Activated CD4-positive, alpha-beta memory T cell treated with anti-CD3 and anti-CD28 coated beads, Interleukin-2, amount 10 ng/mL, durations not matched to agents 7 days and 5 days (primary cell): Measurements from ENCODE around the gene PRKCH. TPM values are rescaled to one million over a fixed set of nuclear protein-coding genes. Genes with fewer than 3 reads are reported as not detected.

Source experiments
- CTCF ChIA-PET: fragments of 350-600 bp; sonication (Branson Sonifier 250); formaldehyde crosslinking; loops from one replicate; lab custom pipeline; 2021; ENCODE audit warnings: antibody characterized with exemption, inconsistent platforms; lab: Charles Lee
- POLR2A ChIA-PET: fragments of 350-600 bp; sonication (Branson Sonifier 250); formaldehyde crosslinking; loops from one replicate; lab custom pipeline; 2021; ENCODE audit warnings: antibody characterized with exemption; lab: Charles Lee
- DNase-seq: peaks from one replicate; pipeline ENCODE4 v3.0.0-alpha.2; 2020
- H3K27ac Mint-ChIP-seq: one replicate; pipeline ENCODE4 v1.8.0; 2021; ENCODE audit warnings: mild to moderate bottlenecking, mixed read lengths
- H3K27me3 Mint-ChIP-seq: one replicate; pipeline ENCODE4 v1.8.0; 2021; ENCODE audit warnings: mixed read lengths
- H3K36me3 Mint-ChIP-seq: one replicate; pipeline ENCODE4 v1.8.0; 2021; ENCODE audit warnings: low read depth, mixed read lengths
- H3K4me1 Mint-ChIP-seq: one replicate; pipeline ENCODE4 v1.8.0; 2021; ENCODE audit warnings: mixed read lengths
- H3K4me3 Mint-ChIP-seq: one replicate; pipeline ENCODE4 v1.8.0; 2021; ENCODE audit warnings: mild to moderate bottlenecking, mixed read lengths
- H3K9me3 Mint-ChIP-seq: one replicate; pipeline ENCODE4 v1.8.0; 2021; ENCODE audit warnings: mixed read lengths
- total RNA-seq, 2 experiments: library from RNA; stranded (reverse); gene quantifications; one replicate each; pipeline ENCODE4 v1.2.3, GENCODE V29; 2021

PRKCH gene
- total RNA-seq, 2 experiments from 2014 or later: 186 to 195 TPM

GRCh38 chr14:61350427-61351270 lies 29.3 kb downstream of the PRKCH start:
- H3K9me3 Mint-ChIP-seq: peaks cover 8% of the 10 kb centered on the region
- peaks cover 52% of the 10 kb centered on the region for H3K36me3 Mint-ChIP-seq

GRCh38 chr14:61351477-61351876 lies 30.1 kb downstream of the PRKCH start:
- H3K27me3 Mint-ChIP-seq: no peaks in the 10 kb centered on the region
- peaks cover 8% of the 10 kb centered on the region for H3K9me3 Mint-ChIP-seq
- ChIA-PET CTCF (interaction anchor here (1.0 kb wide), 1 partner anchor 10 kb away, joined by 3 read pairs; no protein-coding TSS in a partner anchor), POLR2A (interaction anchor here (1.0 to 12.2 kb wide), 8 partner anchors 9 to 344 kb away, joined by 3 to 246 read pairs (median 4); partner anchors contain the start of gene HIF1A)
- DNase-seq: no peak
- H3K4me3 Mint-ChIP-seq: peak overlapping the region; percentile 30
- peak overlapping the region; percentile 95 for H3K27ac Mint-ChIP-seq
- H3K36me3 Mint-ChIP-seq: peaks cover 57% of the 10 kb centered on the region
- peaks cover 90% of the 10 kb centered on the region for H3K4me1 Mint-ChIP-seq

More at GRCh38 chr14:61350427-61351270, 29.3 kb downstream of the PRKCH start:
- H3K4me3 Mint-ChIP-seq: peak overlapping the region; percentile 31
- H3K27me3 Mint-ChIP-seq: no peaks in the 10 kb centered on the region
- DNase-seq: no peak
- ChIA-PET CTCF (interaction anchor here (1.0 to 1.2 kb wide), 2 partner anchors 11 to 53 kb away, joined by 3 to 5 read pairs; no protein-coding TSS in a partner anchor), POLR2A (interaction anchor here (0.6 to 12.2 kb wide), 13 partner anchors 8 to 345 kb away, joined by 3 to 246 read pairs (median 4); partner anchors contain the start of genes HIF1A and PRKCH)
- peaks cover 90% of the 10 kb centered on the region for H3K4me1 Mint-ChIP-seq
- H3K27ac Mint-ChIP-seq: peak overlapping the region; percentile 95

- Mint-ChIP-seq H3K4me1 (peaks cover 86% of the 10 kb centered on the region), H3K27ac (peak overlapping the region; percentile 52), H3K4me3 (peak overlapping the region; percentile 40), H3K36me3 (peaks cover 67% of the 10 kb centered on the region), H3K9me3 (no peaks in the 10 kb centered on the region), H3K27me3 (no peaks in the 10 kb centered on the region)
- ChIA-PET POLR2A (no interaction called here), CTCF (no interaction called here)
- no peak for DNase-seq
Measured at GRCh38 chr14:61355892-61356325, 34.5 kb downstream of the PRKCH start.

GRCh38 chr14:61357123-61357522 lies 35.7 kb downstream of the PRKCH start:
- Mint-ChIP-seq H3K27ac (peak overlapping the region; percentile 7), H3K36me3 (peaks cover 61% of the 10 kb centered on the region), H3K9me3 (no peaks in the 10 kb centered on the region), H3K4me3 (peak overlapping the region; percentile 5), H3K4me1 (peaks cover 80% of the 10 kb centered on the region), H3K27me3 (no peaks in the 10 kb centered on the region)
- POLR2A ChIA-PET: interaction anchor here (1.0 to 1.9 kb wide), 6 partner anchors 9 to 28 kb away, joined by 3 to 6 read pairs (median 4); no protein-coding TSS in a partner anchor
- no peak for DNase-seq
- CTCF ChIA-PET: interaction anchor here (1.0 to 1.4 kb wide), 3 partner anchors 13 to 75 kb away, joined by 3 to 4 read pairs (median 4); no protein-coding TSS in a partner anchor

- CTCF ChIA-PET: interaction anchor here (1.0 to 1.4 kb wide), 2 partner anchors 15 to 478 kb away, joined by 4 read pairs; no protein-coding TSS in a partner anchor
- Mint-ChIP-seq H3K4me3 (no peak overlapping the region), H3K27me3 (no peaks in the 10 kb centered on the region), H3K36me3 (peaks cover 56% of the 10 kb centered on the region), H3K9me3 (no peaks in the 10 kb centered on the region), H3K27ac (peak overlapping the region; percentile 44), H3K4me1 (peaks cover 70% of the 10 kb centered on the region)
- POLR2A ChIA-PET: interaction anchor here (0.9 to 1.9 kb wide), 4 partner anchors 11 to 94 kb away, joined by 3 to 6 read pairs (median 3); no protein-coding TSS in a partner anchor
- DNase-seq: no peak
Measured at GRCh38 chr14:61358554-61359226, 37.3 kb downstream of the PRKCH start.

GRCh38 chr14:61360796-61361525 lies 39.6 kb downstream of the PRKCH start:
- Mint-ChIP-seq H3K27ac (no peak overlapping the region), H3K4me3 (no peak overlapping the region), H3K27me3 (no peaks in the 10 kb centered on the region), H3K36me3 (peaks cover 46% of the 10 kb centered on the region), H3K9me3 (no peaks in the 10 kb centered on the region), H3K4me1 (peaks cover 50% of the 10 kb centered on the region)
- ChIA-PET CTCF (interaction anchor here (1.4 kb wide), 1 partner anchor 10 kb away, joined by 3 read pairs; no protein-coding TSS in a partner anchor), POLR2A (interaction anchor here (0.9 to 3.1 kb wide), 9 partner anchors 11 to 38 kb away, joined by 3 to 9 read pairs (median 4); no protein-coding TSS in a partner anchor)
- DNase-seq: no peak

- H3K4me1 Mint-ChIP-seq: peaks cover 38% of the 10 kb centered on the region
- H3K36me3 Mint-ChIP-seq: peaks cover 35% of the 10 kb centered on the region
- H3K4me3 Mint-ChIP-seq: no peak overlapping the region
- no peak overlapping the region for H3K27ac Mint-ChIP-seq
- CTCF ChIA-PET: interaction anchor here (0.7 to 1.4 kb wide), 3 partner anchors 11 to 97 kb away, joined by 3 to 4 read pairs (median 3); no protein-coding TSS in a partner anchor
- no peaks in the 10 kb centered on the region for H3K9me3 Mint-ChIP-seq
- DNase-seq: no peak
- POLR2A ChIA-PET: interaction anchor here (0.6 to 3.1 kb wide), 6 partner anchors 8 to 74 kb away, joined by 3 to 9 read pairs (median 4); no protein-coding TSS in a partner anchor
- no peaks in the 10 kb centered on the region for H3K27me3 Mint-ChIP-seq
Measured at GRCh38 chr14:61362072-61362750, 40.8 kb downstream of the PRKCH start.

GRCh38 chr14:61364243-61364642 lies 42.9 kb downstream of the PRKCH start:
- H3K9me3 Mint-ChIP-seq: no peaks in the 10 kb centered on the region
- H3K27ac Mint-ChIP-seq: no peak overlapping the region
- no peak for DNase-seq
- H3K4me1 Mint-ChIP-seq: peaks cover 33% of the 10 kb centered on the region
- peaks cover 26% of the 10 kb centered on the region for H3K36me3 Mint-ChIP-seq
- CTCF ChIA-PET: no interaction called here
- H3K4me3 Mint-ChIP-seq: no peak overlapping the region
- POLR2A ChIA-PET: interaction anchor here (0.8 to 1.0 kb wide), 2 partner anchors 26 to 34 kb away, joined by 3 read pairs; no protein-coding TSS in a partner anchor
- H3K27me3 Mint-ChIP-seq: no peaks in the 10 kb centered on the region

- H3K27ac Mint-ChIP-seq: no peak overlapping the region
- CTCF ChIA-PET: no interaction called here
- H3K27me3 Mint-ChIP-seq: no peaks in the 10 kb centered on the region
- no peak overlapping the region for H3K4me3 Mint-ChIP-seq
- peaks cover 24% of the 10 kb centered on the region for H3K36me3 Mint-ChIP-seq
- POLR2A ChIA-PET: interaction anchor here (1.0 kb wide), 1 partner anchor 18 kb away, joined by 4 read pairs; no protein-coding TSS in a partner anchor
- no peaks in the 10 kb centered on the region for H3K9me3 Mint-ChIP-seq
- DNase-seq: no peak
- peaks cover 35% of the 10 kb centered on the region for H3K4me1 Mint-ChIP-seq
Measured at GRCh38 chr14:61365667-61366212, 44.4 kb downstream of the PRKCH start.

GRCh38 chr14:61368114-61368710 lies 46.8 kb downstream of the PRKCH start:
- H3K9me3 Mint-ChIP-seq: peaks cover 10% of the 10 kb centered on the region
- ChIA-PET CTCF (no interaction called here), POLR2A (interaction anchor here (0.9 to 1.5 kb wide), 6 partner anchors 11 to 46 kb away, joined by 3 to 5 read pairs (median 3); partner anchors contain the start of gene PRKCH)
- DNase-seq: no peak
- peak overlapping the region; percentile 47 for H3K27ac Mint-ChIP-seq
- H3K36me3 Mint-ChIP-seq: peaks cover 38% of the 10 kb centered on the region
- H3K4me3 Mint-ChIP-seq: no peak overlapping the region
- peaks cover 49% of the 10 kb centered on the region for H3K4me1 Mint-ChIP-seq
- no peaks in the 10 kb centered on the region for H3K27me3 Mint-ChIP-seq
